A549 treated with GW870086 at 1 μM for 4 hours (cell line): ENCODE results near the gene TRDMT1. TPM values are rescaled to one million over a fixed set of nuclear protein-coding genes. Genes with fewer than 3 reads are reported as not detected.

Source experiments
- total RNA-seq: library from RNA; stranded (reverse); fragments of 200-300 nt; extraction: Qiagen RNA extraction; gene quantifications from 5 replicates; pipeline ENCODE4 v1.2.3, GENCODE V29; 2022; ENCODE audit warnings: low read depth

Gene TRDMT1
- total RNA-seq, result 1.9 to 4.1 TPM (median 2.9 TPM) in 5 replicates

GRCh38 chr10:17200912-17201793 lies at the start of gene TRDMT1:
Gene TRDMT1, minus strand, starts transcription at chr10:17201672. Its CDS starts 38 bp downstream, at chr10:17201634.

GRCh38 chr10:17228091-17229015 lies 26.9 kb upstream of the TRDMT1 start, which contains the start of gene VIM:
Gene VIM, plus strand, starts transcription at chr10:17228241. Its CDS starts 1,182 bp downstream, at chr10:17229423.

GRCh38 chr10:17129741-17130140 lies 71.7 kb downstream of the TRDMT1 start, which contains the start of gene CUBN:
Gene CUBN, minus strand, starts transcription at chr10:17129811. Its CDS starts 46 bp downstream, at chr10:17129765.

Other genes starting within 250 kb of the TRDMT1 start
- gene CUBN, start 71.9 kb downstream of the TRDMT1 start, total RNA-seq, result 0.02 to 0.23 TPM (median 0.17 TPM) in 4 of 5 replicates, not detected in the other
- gene VIM, start 26.6 kb upstream of the TRDMT1 start, total RNA-seq, result 1,624 to 1,716 TPM (median 1,690 TPM) in 5 replicates